Cerebellar cortex (tissue), 1 donor: ENCODE data around the gene CTNNA2.
A peak's percentile ranks its signal among the peaks of the same experiment; 100 is the strongest.

Experiments used
- DNase-seq: peaks from one replicate; pipeline ENCODE4 v3.0.0-alpha.2; 2015; ENCODE audit warnings: low spot score

The CTNNA2 gene

GRCh38 chr2:80209458-80209857, 696.6 kb downstream of the CTNNA2 start:
- no peak for DNase-seq

GRCh38 chr2:80217446-80217845, 704.6 kb downstream of the CTNNA2 start:
- DNase-seq: no peak

GRCh38 chr2:80222644-80223043, 709.8 kb downstream of the CTNNA2 start:
- no peak for DNase-seq

GRCh38 chr2:80231421-80231820, 718.6 kb downstream of the CTNNA2 start:
- DNase-seq: no peak

GRCh38 chr2:80233333-80233732, 720.5 kb downstream of the CTNNA2 start:
- DNase-seq: no peak

- DNase-seq: peak; percentile 6
These were observed 726.0 kb downstream of the CTNNA2 start for GRCh38 chr2:80238692-80239469.

GRCh38 chr2:80242355-80242910, 729.6 kb downstream of the CTNNA2 start:
- DNase-seq: no peak

GRCh38 chr2:80244905-80245584, 732.2 kb downstream of the CTNNA2 start:
- no peak for DNase-seq

- no peak for DNase-seq
These were observed 733.7 kb downstream of the CTNNA2 start for GRCh38 chr2:80246534-80246933.

- no peak for DNase-seq
These were observed 734.5 kb downstream of the CTNNA2 start for GRCh38 chr2:80247339-80247738.

- DNase-seq: no peak
These were observed 735.3 kb downstream of the CTNNA2 start for GRCh38 chr2:80248146-80248545.

GRCh38 chr2:80252294-80252986, 739.6 kb downstream of the CTNNA2 start:
- no peak for DNase-seq

- DNase-seq: peak; percentile 3
These were observed 743.3 kb downstream of the CTNNA2 start for GRCh38 chr2:80255918-80256781.

GRCh38 chr2:80256782-80257167, 743.9 kb downstream of the CTNNA2 start:
- no peak for DNase-seq

- DNase-seq: no peak
These were observed 744.6 kb downstream of the CTNNA2 start for GRCh38 chr2:80257450-80257849.

GRCh38 chr2:80258341-80258740, 745.5 kb downstream of the CTNNA2 start:
- no peak for DNase-seq

- DNase-seq: no peak
These were observed 745.9 kb downstream of the CTNNA2 start for GRCh38 chr2:80258793-80259192.

GRCh38 chr2:80259292-80259691, 746.4 kb downstream of the CTNNA2 start:
- DNase-seq: no peak

- no peak for DNase-seq
These were observed 753.4 kb downstream of the CTNNA2 start for GRCh38 chr2:80266231-80266630.

- DNase-seq: no peak
These were observed 757.0 kb downstream of the CTNNA2 start for GRCh38 chr2:80269806-80270205.

- DNase-seq: no peak
These were observed 767.7 kb downstream of the CTNNA2 start for GRCh38 chr2:80280598-80280997.

GRCh38 chr2:80281049-80281448, 768.2 kb downstream of the CTNNA2 start:
- DNase-seq: no peak
